Hematopoietic multipotent progenitor cell (in vitro differentiated cells): Measurements from ENCODE around the gene CTTN. TPM values are rescaled to one million over a fixed set of nuclear protein-coding genes. Genes with fewer than 3 reads are reported as not detected.
"Not testable (repeated sequence)": the region's sequence is repeated elsewhere in the genome, so short reads cannot be mapped to it uniquely, and the experiment has no call there.

Source experiments
- DNase-seq, 3 donors: peaks; one replicate each; pipeline ENCODE4 v3.0.0-alpha.2; 2011 to 2015; ENCODE audit warnings: low read depth in 2 of 3, low spot score in 2 of 3
- total RNA-seq: library from RNA; depleted of rRNA; stranded (reverse); fragments of >200 nt; gene quantifications from one replicate; pipeline ENCODE4 v1.2.3, GENCODE V29; 2012

Gene CTTN
- total RNA-seq, 1 donor, result 1.3 TPM

DNA sequence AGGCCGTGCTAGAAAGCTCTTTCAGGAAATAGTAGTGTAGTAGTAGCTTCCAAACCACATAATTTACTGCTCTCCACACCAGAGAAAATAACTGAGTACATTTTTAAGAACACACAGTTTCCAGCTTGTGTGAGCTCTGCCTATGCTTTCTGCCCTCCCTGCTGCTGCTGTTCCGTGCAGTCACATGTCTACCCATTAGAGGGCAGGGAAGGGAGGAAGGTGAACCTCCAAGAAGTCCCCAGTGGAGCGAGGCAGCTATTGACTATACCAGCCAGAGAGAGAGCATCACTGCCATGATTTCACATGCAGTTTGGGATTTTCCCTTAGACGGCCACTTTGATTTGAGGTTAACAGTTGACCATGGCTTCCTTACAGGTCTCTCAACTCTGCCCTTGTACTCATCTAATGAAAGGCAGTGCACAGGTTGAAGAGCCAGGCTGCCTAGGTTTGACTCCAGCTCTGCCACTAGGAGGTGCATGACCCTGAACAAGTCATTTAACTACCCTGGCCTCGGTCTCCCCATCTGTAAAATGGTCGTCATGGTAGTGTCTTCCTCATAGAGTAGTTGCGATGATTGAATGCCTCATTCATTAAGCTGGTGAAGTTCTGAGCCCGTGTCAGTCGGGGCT, 19.7 kb upstream of the CTTN start:
- DNase-seq, result no peak

DNA sequence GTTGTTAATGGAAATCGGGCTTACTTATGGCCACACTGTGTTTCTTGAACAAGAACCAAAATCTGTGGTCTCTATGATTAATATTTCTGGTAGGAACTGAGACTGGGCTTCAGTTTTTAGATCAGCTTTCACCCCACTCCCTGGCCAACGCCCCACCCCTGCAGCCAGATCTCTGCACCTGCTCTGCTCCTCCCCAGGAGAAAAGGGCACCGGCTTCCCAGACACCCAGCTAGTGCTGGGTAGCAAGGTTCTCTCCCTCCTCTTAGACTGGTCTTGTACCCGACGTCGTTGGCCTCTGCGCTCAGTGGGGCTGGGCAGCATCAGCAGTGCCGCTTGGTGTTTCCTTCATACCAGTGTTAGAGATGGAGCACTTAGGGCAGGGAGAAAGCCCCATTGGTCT, 17.0 kb upstream of the CTTN start:
- DNase-seq, result no peak

DNA sequence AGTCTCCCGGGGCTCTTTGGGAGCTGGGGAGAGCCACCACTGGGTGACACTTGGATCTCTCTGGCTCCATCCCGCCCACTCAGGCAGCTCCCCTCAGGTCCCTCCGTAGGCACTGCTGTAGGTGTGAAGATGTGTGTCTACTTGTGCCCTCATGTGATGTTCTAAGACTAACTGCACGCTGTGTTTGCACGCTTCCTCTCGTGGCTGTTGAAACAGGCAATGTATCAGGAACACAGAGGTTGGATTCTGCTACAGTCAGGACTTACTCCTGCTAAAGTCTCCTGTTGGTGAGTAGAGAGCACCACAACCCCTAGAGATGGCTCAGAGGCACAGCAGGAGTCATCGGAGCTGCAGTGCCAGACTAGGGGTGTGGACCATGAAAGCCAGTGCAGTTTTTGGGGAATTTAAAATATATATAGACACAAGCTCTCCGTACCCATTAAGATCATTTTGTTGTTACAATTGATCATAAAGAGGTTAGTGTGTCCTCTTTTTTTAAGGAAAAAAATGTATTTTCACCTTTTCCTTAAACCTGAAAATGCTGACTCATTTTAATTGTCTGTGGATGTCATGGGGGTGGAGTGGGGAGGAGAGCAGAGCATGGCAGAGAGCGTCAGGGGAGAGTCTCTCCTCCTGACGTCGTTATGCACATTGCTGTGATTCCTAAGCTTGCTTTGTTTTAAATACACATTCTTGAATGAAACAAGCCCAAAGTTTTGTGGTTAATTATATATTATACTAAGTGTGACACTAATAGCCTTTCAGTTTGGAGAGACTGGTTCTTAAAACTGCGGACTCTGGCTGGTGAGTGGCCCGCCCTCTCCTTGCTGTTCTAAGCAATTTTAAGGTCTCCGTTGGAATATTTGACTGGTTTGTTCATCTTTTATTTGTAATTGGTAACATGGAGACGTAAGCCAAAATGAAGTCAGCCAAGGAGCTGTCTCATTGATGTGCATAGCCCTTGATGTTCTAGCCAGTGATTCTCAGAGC, 16.2 kb upstream of the CTTN start:
- DNase-seq, result no peak

DNA sequence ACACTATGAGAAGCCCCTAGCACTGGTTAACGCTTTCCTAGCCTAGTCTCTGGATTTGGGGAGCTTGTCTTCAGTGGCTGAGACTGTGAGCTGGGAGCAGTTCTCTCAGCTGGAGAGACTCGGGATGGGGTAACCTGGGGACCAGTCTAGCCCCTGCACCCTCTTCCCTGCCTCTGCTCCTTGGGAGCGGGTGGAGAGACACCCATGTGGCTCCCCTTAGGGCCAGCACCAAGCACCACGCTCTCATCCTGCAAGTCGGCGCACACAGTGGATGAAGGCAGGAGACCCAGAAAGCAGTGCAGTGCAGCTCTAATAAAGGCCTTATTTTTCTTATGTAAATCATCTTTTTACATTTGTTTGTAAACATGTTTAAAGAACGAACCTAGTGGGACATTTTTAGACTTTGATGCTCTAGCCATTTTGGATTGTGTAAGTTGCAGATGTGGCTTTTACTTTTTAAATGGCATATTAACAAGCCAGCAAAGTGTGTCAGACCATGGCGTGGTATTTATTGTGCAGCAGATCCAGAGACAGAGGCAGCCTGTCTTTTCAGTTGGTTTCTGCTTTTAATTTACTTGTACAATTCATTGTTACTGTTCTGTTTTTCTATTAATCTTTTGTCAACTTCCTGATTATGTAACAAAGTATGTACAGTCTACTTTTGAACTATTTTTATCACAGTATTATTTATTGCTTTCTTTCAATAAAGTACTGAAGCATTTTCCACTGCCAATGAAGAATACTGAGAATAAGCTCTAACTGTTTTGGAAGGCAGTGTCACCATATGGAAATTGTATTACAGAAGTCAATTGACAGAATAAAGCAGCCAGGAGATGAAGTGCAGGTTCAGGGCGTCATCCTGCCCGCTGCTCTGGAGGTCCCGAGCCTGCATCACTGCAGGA, 14.4 kb upstream of the CTTN start:
- DNase-seq, result no peak

DNA sequence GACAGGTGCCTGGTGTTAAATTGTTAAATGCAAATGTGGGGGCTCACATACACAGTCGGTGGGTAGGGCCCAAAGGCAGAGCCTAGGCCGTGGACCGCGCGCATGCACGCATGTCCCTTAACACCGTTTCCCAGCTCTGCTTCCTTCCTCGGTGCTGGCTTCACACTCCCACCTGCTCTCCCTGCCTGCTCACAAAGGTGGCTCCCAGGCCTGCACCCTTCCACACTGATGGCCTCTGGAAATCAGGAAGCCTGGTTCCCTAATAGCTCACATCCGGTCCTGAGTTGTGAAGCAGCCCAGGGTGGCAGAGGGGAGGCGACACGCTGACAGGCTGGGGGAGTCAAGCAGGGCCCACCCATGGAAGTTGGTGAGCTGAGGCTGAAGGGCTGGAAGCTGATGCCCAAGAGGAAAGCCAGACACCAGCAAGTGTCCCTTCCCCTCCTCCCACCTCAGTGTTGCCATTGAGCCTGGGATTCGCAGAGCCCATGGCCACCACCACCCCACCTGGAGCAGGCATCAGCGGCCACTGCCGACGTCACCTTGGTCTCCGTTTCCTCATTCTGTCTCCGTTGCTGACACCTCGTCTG, 13.7 kb upstream of the CTTN start:
- DNase-seq, result no peak

DNA sequence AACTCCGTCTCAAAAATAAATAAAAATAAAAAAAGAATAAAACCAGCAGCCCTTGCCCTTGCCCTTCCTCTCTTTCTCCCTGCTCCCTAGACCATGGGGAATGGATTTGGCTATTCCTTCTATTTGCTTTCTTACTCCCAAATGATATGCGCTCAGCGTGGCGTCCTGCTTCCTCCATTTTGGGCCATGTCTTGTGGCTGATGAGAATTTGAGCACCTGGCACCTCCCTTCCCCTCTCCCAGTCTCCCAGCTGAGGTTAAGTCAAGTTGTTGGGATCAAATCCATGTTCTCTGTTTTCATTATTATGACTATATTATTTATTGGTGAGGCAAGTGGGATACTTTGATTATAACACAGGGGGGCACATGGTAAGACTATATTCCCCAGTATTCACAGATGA, 10.8 kb upstream of the CTTN start:
- DNase-seq, result no peak

DNA sequence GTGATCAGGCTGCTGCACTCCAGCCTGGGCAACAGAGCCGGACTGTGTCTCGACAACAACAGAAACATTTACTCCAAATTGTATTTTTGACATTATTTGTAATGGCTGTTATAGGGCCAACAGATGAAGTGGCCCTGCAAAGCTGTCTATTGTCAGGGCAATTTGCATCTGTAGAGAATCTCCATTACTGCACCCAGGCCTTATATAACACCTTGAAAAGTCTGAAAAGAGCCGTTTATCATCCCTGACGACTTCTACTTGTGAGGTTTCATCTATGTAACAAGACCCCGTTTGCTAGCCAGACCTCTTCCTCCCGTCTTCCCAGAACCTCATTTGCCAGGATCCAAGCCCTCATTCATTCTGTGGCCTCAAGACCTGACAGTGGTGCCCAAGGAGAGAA, 9.1 kb upstream of the CTTN start:
- no peak for DNase-seq

DNA sequence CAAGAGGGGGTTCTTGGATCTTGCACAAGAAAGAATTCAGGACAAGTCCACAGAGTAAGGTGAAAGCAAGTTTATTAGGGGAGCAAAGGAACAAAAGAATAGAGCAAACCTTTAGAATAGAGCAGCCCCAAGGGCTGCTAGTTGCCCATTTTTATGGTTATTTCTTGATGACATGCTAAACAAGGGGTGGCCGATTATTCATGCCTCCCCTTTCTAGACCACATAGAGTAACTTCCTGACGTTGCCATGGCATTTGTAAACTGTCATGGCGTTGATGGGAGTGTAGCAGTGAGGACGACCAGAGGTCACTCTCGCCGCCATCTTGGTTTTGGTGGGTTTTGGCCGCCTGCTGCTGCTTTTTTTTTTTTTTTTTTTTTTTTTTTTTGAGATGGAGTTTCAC, 7.4 kb upstream of the CTTN start:
- not testable (repeated sequence) for DNase-seq

DNA sequence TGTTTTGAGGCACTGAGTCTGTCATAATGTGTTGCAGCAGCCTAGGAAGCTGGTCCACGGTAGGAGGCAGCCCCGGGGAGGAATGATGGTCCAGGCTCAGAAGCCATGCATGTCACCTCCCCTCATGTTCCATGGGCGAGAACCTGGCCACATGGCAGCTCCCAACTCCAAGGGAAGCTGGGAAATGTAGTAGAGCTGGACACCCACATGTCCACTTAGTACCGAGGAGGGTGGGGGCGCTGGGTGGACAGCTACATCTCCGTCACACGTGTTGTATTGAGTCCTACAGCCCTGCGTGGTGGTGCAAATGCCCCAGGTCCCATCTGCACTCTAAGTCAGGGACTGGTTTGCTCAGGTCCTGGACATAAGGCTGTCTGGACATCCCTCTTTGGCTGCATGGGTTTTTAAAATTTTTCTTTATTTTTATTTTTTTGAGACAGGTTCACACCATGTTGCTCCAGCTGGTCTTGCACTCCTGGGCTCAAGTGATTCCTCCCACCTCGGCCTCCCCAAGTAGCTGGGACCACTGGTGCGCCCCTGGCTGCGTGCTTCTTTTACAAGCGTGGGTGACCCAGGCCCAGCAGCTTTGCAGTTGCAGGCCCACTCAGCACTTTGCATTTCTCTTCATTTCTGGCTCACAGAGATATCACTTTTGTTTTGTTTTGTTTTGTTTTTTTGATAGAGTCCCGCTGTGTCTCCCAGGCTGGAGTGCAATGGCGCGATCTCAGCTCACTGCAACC, 3.9 kb upstream of the CTTN start:
- no peak for DNase-seq

DNA sequence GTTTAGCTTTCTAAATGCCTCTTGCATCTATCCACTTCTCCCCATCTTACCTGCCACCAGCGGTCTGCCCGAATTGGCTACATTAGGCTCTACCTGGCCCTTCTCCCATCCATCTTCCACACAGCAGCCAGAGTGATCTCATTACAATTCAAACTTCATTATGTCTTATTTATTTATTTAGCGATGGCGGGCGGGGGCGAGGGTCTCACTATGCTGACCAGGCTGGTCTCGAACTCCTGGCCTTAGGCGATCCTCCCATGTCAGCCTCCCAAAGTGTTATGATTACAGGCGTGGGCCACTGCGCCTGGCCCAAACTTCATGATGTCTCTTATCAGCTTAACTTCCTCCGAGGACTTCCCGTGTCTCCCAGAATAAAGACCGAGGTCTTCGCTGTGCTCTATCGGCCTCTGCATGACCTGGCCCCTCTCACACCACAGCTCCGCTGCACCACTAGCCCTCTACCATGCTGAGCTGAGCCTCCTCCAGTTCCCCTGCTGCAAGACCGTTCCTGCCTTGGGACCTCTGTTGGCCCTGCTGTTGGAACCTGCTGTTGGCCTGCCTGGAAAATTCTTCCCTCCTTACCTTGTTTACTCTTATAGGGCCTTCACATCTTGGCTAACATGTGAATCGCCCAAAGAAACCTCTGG, 870 bp upstream of the CTTN start:
- peak in 1 of 3 donors; percentile 4 for DNase-seq

DNA sequence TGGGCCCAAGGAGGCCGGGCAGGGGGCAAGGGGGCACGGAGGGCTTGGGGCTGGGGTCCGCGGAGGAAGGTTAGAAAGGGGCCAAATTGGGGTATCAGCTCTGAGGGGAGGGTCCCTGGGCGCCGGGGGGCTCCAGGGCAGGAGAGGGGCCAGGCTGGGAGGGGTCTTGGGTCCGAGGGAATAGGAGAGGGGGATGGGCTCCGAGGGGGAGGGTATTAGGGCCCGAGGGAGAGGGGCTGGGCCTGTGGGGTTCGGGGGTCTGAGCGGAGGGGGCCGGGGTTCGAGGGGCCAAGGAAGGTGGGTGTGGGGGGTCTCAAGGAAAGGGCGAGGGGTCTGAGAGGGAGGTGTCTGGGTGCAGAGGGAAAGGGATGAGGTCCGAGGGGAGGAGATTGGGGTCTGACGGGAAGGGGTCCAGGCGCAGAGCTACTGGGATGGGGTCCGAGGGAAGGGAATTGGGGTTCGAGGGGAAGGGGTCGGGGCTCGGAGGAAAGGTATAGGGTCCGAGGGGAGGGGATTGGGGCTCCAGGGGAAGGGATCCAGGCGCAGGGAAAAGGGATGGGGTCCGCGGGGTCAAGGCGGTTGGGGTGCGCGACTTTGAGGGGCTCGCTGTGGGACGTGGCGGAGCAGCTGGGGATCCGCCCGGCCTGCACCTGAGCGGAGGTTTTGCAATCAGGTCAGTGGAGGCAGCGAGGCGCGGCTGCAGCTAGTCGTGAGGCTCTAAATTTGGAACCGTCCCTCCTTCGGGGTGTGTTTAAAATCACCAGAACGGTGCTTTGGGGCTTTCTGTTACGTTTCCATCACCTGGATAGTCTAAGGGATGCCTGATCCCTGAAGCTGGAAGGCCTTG, 728 bp downstream of the CTTN start:
- no peak for DNase-seq

DNA sequence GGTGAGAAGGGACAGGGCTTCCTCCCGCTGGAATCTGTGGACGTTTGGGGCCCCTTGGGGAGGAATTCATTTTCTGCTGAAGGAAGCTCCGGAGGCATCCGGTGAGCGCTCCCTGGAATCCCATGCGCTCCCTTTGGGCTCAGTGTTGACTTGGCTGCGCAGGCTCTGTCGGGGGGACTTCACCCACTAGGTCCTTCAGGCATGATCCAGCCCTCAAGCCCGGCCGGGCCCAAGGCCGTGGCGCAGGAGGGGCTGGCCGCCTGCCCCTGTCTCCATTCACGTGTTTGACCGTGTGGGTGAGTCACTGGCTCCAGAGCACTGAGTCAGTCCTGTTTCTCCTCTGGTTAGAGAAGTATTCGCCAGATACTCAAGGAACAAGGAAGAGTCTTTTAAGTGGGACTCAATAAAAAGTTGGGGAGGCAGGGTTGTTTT, 1.4 kb downstream of the CTTN start:
- DNase-seq, result peak in 1 of 3 donors; percentile 44

DNA sequence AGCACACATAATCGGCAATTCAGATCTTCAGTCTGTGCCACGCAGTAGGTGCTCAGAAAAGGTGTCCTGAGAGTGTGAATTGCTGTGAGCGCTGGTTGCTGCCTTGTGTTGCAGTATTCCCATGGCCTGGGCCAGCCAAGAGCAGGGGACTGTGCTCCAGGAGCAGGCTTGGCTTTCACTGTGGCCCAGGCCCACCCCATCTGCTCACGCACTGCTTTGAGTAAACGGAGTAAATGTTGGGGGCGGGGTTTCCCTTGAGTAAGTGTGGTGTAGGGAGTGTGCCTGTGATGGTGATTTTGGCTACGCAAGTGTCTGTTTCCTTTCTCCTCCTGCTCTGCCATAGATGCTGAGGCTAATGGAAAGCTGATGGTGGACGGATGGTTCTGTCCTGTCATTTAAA, 2.3 kb downstream of the CTTN start:
- no peak for DNase-seq

DNA sequence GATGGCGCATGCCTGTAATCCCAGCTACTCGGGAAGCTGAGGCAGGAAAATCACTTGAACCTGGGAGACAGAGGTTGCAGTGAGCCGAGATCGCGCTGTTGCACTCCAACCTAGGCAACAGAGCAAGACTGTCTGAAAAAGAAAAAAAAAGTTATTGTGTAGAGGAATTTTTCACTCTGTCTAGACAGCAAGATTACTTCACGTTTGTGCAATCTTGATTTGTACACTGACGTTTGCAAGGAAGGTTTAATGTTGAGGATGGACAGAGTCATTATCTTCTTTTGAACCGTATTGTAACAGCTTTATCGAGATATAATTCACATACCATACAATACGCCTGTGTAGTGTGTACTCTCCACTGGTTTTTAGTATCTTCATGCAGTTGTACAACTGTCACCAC, 3.7 kb downstream of the CTTN start:
- DNase-seq, result no peak

DNA sequence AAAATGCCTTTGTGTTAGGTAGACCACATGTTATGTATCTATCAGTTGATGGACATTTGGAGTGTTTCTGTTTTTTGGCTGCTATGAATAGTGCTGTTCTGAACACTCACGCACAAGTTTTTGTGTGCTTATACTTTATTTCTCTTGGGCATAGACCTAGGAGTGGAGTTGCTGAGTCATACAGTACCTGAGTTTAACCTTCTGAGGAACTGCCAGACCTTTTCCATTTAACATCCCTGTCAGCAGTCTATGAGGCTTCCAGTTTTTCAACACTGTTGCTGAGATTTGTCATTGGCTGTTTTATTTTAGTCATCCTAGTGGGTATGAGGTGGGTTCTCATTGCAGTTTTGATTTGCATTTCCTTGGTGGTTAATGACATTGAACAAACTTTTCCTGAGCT, 4.4 kb downstream of the CTTN start:
- no peak for DNase-seq

DNA sequence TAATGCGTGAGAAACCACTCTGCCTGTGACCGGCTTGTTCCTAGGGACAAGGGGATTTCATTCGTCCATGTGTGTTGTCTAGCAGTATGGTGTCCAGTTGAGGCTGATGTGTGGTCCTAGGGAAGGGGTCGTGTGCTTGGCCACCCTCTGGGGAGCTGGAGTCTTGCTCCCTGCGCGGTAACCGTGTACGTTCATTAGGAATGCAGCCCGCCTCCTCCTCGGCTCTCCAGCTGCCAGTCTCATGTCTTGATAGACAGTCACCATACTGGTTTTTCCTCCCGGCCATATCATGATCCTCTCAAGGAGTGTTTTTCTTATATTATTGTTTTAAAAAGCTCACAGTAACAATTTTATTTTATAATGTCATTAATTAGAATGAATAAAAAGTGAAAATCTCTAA, 5.9 kb downstream of the CTTN start:
- no peak for DNase-seq

DNA sequence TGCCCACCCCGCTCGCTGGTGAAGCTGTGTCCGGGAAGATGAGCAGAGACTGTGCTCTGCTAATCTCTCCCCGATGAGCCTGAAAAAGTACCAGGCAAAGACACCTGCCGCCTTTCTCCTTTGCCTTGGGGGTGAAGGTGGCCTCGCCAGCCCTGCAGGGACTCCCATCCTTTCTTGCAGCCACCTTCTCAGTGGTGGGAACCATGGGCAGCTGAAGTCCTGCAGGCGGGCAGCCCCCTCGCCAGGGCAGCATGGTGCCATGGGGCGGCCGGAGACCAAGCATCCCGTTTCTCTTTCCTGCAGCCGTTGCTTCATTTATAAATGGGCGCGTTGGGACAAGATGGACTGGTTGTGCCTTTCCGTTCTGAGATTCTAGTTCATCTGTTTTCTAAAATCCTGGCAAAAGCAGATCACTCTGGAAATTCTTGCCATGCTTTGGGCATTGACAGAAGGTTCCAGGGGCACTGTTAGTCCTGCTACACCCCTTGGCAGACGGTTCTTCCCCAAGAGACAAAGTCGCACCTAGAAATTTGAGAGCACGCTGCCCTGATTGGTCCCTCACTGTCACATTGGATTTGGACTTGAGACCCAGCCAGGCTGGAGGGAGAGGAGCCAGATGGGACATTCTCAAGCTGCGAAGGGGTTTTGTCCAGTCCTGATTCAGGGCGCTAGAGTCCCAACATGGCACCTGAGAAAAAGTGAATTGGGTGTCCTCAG, 7.5 kb downstream of the CTTN start:
- no peak for DNase-seq

DNA sequence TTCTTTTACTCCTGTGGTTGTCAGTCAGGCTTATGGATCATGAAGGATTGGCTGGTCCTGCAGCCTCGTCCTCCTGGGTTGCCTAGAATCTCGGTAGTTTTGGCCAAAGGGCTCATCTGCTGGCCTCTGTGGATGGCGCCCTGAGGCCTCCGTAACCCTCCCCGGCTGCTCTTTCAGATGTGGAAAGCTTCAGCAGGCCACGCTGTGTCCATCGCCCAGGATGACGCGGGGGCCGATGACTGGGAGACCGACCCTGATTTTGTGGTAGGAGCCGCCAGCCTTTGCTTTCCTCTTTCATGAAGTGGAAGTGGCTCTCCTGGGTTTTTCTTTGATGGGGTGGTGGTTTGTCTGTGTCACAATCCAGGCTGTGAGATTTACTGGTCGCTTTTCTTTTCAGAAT, 8.8 kb downstream of the CTTN start:
- DNase-seq, result no peak
